GM19238 (cell line): Measurements from ENCODE around the gene MYOF.
"Not testable (repeated sequence)": the region's sequence is repeated elsewhere in the genome, so short reads cannot be mapped to it uniquely, and the experiment has no call there.

Source experiments
- DNase-seq: peaks from one replicate; pipeline ENCODE4 v3.0.0; 2011; ENCODE audit warnings: low spot score; ENCODE audit not compliant: insufficient read length

The MYOF gene

GRCh38 chr10:93299606-93300287, 182.4 kb downstream of the MYOF start:
- DNase-seq = no peak

- no peak for DNase-seq
Measured at GRCh38 chr10:93299195-93299594, 182.9 kb downstream of the MYOF start.

- no peak for DNase-seq
Measured at GRCh38 chr10:93296151-93296550, 186.0 kb downstream of the MYOF start.

DNA sequence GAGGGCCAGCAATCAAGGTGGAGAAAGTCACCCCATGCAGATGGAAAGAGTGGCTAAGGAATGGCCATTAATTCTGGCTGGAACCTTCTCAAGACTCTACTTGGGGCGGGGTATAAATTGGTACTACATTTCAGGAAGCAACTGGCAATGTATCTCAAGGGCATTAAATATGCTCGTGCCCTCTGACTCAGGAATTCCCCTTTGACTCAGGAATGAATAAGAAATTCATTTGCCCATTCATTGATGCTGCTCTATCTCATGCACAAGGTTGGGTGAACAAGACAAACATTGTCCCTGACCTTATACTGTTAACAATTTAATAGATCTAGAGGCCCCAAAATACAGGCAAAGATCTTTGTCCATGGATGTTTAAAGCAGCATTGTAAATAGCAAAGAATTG, 188.1 kb downstream of the MYOF start:
- no peak for DNase-seq

- no peak for DNase-seq
Measured at GRCh38 chr10:93290661-93291354, 191.3 kb downstream of the MYOF start.

DNA sequence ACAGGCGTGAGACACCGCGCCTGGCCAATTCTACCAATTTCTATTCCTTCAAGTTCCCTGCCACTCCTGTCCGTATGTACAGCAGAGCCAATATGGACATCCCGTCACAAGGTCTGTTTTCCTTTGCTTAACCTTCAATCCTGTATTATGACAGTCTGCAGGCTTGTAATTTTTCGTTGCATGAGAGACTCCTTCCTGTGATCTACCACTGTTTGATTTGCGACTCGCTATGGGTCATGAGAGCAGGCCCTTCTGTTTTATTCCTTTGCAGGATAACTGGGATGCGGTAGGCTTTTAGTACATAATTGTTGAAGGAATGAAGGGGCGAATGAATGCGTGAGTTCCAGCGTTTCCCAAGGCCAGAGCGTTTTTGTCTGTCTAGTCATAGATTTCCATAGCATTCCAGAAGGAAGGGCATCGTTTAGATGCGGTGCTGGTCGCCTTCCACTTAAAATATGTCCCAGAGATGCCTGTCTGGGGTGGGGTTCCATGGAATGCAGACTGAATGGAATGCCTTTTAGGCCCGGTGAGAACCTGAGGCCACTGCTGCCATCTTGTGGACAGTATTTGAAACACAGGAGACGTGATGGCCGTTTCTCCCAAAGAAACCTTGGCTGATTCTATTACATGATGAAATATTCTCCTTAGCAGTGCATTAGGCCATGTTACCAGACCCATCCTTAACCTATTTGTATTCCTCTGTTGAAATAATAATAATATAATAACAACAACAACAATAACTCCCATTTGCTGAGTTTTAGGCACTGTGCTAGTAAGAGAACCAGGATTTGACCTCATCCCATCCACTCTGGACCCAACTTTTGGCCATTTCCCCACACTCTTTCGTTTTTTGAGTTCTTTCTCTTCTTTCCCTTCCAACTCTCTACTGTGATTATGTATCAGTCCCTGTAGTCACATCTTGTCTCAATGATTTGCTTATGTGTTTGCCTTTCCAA, 193.2 kb downstream of the MYOF start:
- DNase-seq = peak; percentile 51

DNA sequence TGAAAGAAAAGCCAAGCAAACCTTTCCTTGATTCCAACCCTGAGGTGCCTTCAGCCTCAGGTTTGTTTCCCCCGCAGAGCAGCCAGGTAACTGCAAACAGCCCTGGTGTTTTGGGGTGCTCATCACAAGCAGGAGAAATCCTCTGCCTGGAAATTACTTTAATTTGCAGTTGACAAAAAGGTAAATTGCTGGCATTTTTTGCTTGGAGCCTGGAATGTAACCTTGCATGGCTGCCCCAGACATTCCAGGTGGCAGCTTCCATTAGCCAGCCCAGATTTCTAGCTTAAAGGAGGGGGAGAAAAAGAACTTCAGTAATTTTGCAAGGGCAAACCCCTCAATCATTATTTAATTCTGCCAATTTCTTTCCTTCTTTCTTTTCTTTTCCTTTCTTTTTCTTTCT, 194.4 kb downstream of the MYOF start:
- DNase-seq = no peak

GRCh38 chr10:93284246-93284645, 197.9 kb downstream of the MYOF start:
- not testable (repeated sequence) for DNase-seq

DNA sequence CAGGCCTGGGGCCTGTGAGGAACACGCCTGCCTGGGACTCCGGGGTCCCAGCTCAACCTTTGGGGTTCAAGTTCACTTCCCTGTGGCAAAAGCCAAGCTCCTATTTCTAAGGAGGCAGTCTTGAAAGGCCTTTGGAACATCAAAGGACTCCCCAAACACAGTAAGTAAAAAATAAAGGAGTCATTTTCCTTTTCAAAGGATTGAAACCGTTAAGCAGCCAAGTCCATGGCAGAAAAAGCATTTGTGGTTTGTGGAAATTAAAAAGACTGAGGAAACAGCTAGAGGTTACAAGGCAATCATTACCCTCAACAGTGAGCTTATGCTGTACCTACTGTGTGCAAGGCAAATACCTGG, 200.8 kb downstream of the MYOF start:
- no peak for DNase-seq

DNA sequence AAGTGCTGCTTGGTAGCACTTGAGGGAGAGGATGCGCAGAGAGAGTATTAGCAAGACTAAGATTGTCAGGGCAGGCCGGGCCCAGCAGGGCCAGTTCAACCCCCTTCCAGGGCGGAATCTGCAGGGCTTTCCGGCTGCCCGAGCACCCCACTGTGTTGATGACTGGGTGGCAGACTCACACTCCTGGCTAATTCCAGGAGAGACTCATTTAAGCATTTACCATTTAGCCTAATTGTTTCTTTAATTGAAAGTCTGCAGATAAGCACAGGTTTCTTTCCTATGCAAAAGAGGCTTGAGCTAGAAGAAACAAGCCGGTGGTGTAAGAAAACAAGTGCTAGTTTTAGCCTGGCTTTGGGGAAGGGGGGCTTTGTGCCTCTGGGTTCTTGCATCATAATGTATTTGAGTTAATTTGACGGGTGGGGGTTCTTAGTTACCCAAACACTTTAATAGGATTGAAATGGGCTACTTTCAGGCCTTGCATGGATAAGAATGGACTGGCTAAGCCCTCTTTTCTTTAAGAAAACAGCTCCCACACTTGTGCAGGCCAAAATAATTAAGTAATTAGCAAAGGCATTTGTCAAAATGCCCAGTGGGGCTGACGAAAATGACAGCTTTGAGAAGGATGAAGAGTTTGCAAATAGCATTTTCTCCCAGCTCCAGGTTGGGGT, 201.3 kb downstream of the MYOF start:
- DNase-seq = no peak

- no peak for DNase-seq
Measured at GRCh38 chr10:93280121-93280698, 201.9 kb downstream of the MYOF start.

- no peak for DNase-seq
Measured at GRCh38 chr10:93277360-93277759, 204.8 kb downstream of the MYOF start.

DNA sequence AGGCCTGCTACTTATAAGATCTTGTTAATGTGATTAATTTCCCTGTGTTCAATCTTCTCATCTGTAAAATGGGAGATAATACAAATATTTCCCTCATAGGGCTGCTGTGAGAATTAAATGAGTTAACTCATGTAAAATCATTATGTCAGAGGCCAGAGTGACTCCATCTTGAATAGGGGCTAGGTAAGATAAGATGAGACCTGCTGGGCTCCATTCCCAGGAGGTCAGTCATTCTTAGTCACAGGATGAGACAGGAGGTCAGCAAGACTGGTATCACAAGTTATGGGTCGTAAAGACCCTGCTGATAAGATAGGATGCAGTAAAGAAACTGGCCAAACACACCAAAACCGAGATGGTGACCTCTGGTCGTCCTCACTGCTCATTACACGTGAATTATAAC, 207.7 kb downstream of the MYOF start:
- DNase-seq = no peak

GRCh38 chr10:93272884-93273675, 209.1 kb downstream of the MYOF start:
- no peak for DNase-seq

DNA sequence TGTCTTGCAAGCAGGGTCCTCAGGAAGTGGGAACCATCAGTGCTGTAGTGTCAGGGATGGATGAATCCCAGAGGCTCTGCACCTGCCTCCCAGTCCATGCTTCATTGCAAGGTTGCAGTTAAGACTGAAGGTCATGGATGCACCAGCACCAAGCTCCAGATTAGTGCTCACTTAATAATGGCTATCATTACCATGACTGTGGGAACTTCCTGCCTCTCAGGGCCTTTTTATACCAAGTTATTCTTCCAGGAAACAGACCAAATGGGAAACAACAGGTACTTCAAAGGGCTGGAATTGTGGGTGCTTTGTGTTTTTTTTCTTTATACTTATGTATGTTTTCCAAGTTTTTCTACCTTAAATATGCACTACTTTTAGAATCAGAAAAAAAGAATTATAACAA, 210.8 kb downstream of the MYOF start:
- DNase-seq = no peak

- no peak for DNase-seq
Measured at GRCh38 chr10:93269281-93269680, 212.9 kb downstream of the MYOF start.

DNA sequence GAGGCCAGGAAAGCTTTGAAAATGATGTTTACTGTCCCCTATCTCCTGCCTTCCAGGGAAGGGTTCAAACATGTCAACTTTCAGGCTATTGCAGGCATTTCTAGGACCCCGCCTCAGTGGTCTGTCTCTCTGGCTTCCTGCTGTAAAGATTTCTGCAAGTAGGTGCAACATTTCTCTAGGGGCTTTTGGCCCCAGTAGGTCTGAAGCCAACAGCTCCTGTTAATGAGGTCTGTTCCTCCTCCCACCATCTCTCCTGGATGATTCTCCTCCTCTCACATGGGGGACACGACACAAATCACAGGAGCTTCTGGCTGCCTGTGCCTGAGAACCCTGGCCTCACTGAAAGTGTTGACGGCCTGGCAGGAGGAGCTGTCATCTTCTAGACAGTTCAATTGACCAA, 214.1 kb downstream of the MYOF start:
- DNase-seq = no peak

GRCh38 chr10:93267521-93267920, 214.6 kb downstream of the MYOF start:
- peak; percentile 33 for DNase-seq

DNA sequence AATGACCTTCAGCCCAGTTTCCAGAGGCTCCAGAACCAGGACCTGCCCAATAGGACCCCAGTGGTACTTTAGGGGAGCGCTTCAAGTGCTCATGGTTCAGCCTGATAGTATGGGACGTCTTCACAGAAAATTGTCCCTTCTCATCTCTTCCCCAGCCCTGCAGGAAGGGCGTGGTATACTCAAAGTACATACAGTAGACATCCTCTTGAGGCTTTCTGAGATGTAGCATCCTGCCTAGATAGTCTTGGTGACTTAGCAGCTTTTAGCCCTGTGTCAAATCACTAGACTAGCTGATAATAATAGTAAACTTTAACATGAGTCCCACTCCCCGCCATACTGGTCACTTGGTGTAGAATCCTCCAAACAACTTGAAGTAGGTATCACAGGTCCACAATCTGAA, 215.3 kb downstream of the MYOF start:
- no peak for DNase-seq

GRCh38 chr10:93261961-93262610, 220.0 kb downstream of the MYOF start:
- no peak for DNase-seq
